ENCODE data around the gene FOXA2.

Gene FOXA2

DNA sequence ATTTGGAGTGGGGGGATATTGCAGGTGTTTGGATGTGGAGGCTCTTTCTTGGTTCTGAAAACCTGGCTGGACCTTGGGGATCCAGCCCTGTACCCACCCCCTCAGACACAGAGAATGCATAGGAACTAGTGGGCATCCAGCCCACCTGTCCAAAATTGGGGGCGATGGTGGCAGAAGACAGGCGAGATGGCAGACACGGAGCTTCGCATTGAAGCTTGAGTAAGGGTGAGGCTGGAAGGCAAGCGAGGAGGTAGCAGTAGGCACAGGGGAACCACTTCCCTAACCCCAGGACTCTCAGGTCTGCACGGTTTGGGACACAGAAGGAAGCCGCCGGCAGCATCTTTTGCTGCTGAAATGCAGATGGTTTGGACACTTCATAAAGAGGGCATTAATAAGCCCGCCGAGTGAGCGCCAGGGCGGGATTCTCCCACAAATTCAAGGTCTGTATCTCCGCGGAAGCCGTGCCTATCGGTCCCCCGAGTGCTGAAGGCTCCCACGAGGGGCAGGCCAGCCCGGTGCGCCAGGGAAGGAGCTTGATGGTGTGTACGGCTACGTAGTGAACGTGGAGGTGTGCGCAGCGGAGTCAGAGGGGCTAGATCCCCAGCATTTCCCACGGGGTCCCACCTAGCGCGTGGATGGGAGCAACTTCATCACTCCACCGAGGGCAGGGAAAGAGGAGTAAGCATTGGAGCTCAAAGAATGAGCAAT is 1.6 kb upstream of the FOXA2 start:
- no peak for TF ChIP-seq POLR2A (IDR thresholded peaks at IDR 0.05; ENCODE audit: low read depth, low read length)
- no peak for TF ChIP-seq SPI1 (IDR thresholded peaks at IDR 0.05; ENCODE audit: low read depth, low read length)
- TF ChIP-seq POU2F2 (IDR thresholded peaks at IDR 0.05; ENCODE audit: low read depth, low read length): no peak
- TF ChIP-seq POLR2AphosphoS5 (IDR thresholded peaks at IDR 0.05; ENCODE audit: low read depth, low read length): no peak
- no peak for TF ChIP-seq TAF1 (IDR thresholded peaks at IDR 0.05; ENCODE audit: low read depth, low read length)
- TF ChIP-seq PAX5 (IDR thresholded peaks at IDR 0.05; ENCODE audit: insufficient read depth, low read length, severe bottlenecking): no peak
- FAIRE-seq (no peak), DNase-seq (ENCODE audit: insufficient read length, low spot score) (no peak)

- FAIRE-seq (no peak), DNase-seq (ENCODE audit: insufficient read length, low spot score) (no peak)
- no peak for TF ChIP-seq PAX5 (IDR thresholded peaks at IDR 0.05; ENCODE audit: insufficient read depth, low read length, severe bottlenecking)
- TF ChIP-seq SPI1 (IDR thresholded peaks at IDR 0.05; ENCODE audit: low read depth, low read length): no peak
- no peak for TF ChIP-seq POLR2A (IDR thresholded peaks at IDR 0.05; ENCODE audit: low read depth, low read length)
- TF ChIP-seq TAF1 (IDR thresholded peaks at IDR 0.05; ENCODE audit: low read depth, low read length): no peak
Measured at GRCh38 chr20:22584922-22585785, 782 bp upstream of the FOXA2 start.

- TF ChIP-seq POLR2AphosphoS5 (IDR thresholded peaks at IDR 0.05; ENCODE audit: low read depth, low read length): no peak
- TF ChIP-seq POLR2A (IDR thresholded peaks at IDR 0.05; ENCODE audit: low read depth, low read length): no peak
- TF ChIP-seq POU2F2 (IDR thresholded peaks at IDR 0.05; ENCODE audit: low read depth, low read length): no peak
- TF ChIP-seq PAX5 (IDR thresholded peaks at IDR 0.05; ENCODE audit: insufficient read depth, low read length, severe bottlenecking): no peak
- TF ChIP-seq TAF1 (IDR thresholded peaks at IDR 0.05; ENCODE audit: low read depth, low read length): no peak
- TF ChIP-seq SPI1 (IDR thresholded peaks at IDR 0.05; ENCODE audit: low read depth, low read length): no peak
- FAIRE-seq: no peak
- DNase-seq (ENCODE audit: insufficient read length, low spot score): no peak
Measured at GRCh38 chr20:22583773-22584521, 425 bp downstream of the FOXA2 start.

DNA sequence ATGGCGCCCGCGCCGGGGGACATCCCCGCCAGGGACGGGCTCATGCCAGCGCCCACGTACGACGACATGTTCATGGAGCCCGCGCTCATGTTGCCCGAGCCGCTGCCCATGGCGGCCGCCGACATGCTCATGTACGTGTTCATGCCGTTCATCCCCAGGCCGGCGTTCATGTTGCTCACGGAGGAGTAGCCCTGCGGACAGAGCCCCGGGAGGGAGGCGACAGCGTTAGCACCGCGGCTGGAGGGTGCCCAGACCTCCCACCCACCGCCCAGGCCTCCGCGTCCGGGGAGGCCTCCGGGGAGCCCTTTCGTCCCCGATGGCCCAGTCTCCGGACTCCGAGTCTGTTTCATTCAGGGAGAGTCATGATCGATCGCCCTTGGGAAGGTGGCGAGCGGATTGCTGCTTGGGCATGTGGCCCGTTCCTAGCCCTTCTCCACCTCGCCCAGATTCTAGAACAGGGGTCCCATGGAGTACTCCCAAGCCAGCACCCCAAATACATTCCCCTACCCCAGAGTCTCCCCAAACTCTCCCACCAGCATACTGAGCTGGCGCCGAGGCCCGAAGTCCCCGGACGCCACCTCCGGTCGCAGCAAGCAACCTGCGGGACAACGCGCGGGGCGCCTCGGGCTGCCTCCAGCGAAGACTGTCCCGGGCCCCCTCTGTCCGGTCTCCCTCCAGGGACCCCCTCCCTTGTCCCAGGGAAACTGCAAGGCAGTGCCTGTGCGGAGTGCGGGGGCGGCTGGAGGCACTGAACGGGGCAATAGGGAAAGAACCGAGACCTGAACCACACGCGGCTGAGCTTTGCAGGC is 1.2 kb downstream of the FOXA2 start:
- no peak for DNase-seq (ENCODE audit: insufficient read length, low spot score)
- TF ChIP-seq TAF1 (IDR thresholded peaks at IDR 0.05; ENCODE audit: low read depth, low read length) (no peak), POLR2A (IDR thresholded peaks at IDR 0.05; ENCODE audit: low read depth, low read length) (no peak)
- FAIRE-seq: no peak

- no peak for TF ChIP-seq SPI1 (IDR thresholded peaks at IDR 0.05; ENCODE audit: low read depth, low read length)
- TF ChIP-seq POLR2AphosphoS5 (IDR thresholded peaks at IDR 0.05; ENCODE audit: low read depth, low read length): no peak
- no peak for TF ChIP-seq POLR2A (IDR thresholded peaks at IDR 0.05; ENCODE audit: low read depth, low read length)
- TF ChIP-seq POU2F2 (IDR thresholded peaks at IDR 0.05; ENCODE audit: low read depth, low read length): no peak
- no peak for TF ChIP-seq TAF1 (IDR thresholded peaks at IDR 0.05; ENCODE audit: low read depth, low read length)
- TF ChIP-seq PAX5 (IDR thresholded peaks at IDR 0.05; ENCODE audit: insufficient read depth, low read length, severe bottlenecking): no peak
- DNase-seq (ENCODE audit: insufficient read length, low spot score) (no peak), FAIRE-seq (no peak)
Measured at GRCh38 chr20:22582386-22582963, 1.9 kb downstream of the FOXA2 start.

DNA sequence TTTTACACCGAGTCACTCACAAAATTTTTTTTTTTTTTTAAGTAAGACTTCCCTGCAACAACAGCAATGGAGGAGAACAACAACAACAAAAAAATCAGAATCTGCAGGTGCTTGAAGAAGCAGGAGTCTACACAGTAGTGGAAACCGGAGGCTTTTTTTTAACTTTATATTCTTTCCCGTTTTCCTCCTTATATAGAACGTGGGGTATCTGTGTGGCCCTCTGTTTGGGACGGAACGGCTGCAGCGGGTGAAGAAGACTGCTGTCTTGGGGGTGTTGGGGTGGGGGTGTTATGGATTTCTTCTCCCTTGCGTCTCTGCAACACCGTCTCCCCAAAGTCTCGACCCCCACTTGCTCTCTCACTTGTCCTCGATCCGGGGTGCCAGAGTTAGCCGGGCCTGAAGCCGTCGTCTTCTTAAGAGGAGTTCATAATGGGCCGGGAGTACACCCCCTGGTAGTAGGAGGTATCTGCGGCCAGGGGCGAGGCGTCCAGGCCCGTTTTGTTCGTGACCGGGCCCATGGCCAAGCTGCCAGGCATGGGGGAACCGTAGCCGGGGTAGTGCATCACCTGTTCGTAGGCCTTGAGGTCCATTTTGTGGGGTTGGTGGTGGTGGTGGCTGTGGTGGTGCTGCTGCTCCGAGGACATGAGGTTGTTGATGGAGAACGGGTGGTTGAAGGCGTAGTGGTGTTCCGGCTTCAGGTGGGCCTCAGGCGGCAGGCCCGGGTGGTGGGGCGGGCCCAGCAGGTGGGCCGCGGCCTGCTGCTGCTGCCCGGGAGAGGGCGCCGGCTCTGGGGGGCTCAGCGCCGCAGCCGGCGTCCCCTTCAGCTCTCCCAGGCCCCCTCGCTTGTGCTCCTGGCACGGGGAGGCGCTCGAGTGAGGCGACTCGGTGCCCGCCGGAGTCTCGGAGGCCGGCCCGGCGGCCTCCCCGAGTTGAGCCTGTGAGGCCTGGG is 2.7 kb downstream of the FOXA2 start:
- DNase-seq (ENCODE audit: insufficient read length, low spot score): no peak
- TF ChIP-seq POLR2AphosphoS5 (IDR thresholded peaks at IDR 0.05; ENCODE audit: low read depth, low read length) (no peak), POU2F2 (IDR thresholded peaks at IDR 0.05; ENCODE audit: low read depth, low read length) (no peak), TAF1 (IDR thresholded peaks at IDR 0.05; ENCODE audit: low read depth, low read length) (no peak), PAX5 (IDR thresholded peaks at IDR 0.05; ENCODE audit: insufficient read depth, low read length, severe bottlenecking) (no peak), SPI1 (IDR thresholded peaks at IDR 0.05; ENCODE audit: low read depth, low read length) (no peak), POLR2A (IDR thresholded peaks at IDR 0.05; ENCODE audit: low read depth, low read length) (no peak)
- FAIRE-seq: no peak

DNA sequence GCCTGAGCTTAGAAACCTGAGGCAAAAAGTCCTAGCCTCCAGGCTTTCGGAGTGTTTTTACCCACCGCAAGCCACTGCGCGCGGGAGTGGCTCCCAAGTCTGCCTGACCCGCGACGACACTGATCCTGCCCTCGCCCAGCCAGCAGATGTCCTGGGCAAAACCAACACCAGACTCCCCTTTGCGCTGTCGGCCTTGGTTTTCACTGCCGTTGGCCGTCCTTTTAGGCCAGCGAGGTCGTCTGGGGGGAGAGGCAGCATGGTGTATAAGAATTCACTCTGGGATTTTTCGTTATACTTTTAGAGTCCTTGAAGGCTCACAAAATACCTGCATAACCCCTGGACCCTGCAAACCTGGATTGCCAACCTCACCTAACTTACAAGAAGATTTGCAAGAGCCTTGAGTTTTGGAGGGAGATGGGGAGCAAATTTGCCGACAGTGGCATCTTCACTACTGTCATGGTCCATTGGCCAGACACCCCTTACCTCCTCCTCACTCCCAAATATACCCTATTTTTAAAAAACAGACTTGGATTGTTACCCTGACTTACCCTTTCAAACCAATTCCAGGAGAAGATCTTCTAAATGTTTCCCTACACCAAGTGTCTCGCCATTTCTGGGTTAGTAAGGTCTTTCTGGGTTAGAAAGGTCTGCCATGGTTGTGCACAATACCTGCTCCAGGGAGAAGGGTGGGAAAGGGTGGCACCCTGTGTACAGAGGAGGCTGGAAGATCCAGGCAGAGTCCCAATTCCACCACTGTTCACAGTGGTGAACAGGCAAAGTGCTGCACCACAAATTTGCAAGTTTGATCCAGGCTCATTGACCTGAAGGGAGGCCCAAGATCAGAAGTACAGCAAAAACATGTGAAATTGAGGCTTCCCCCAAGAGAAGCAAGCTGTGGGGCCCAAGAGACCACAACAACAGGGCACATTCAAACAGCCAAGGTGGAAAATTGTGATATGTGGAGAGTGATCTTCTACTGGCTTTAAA is 4.4 kb downstream of the FOXA2 start:
- TF ChIP-seq POLR2AphosphoS5 (IDR thresholded peaks at IDR 0.05; ENCODE audit: low read depth, low read length): no peak
- DNase-seq (ENCODE audit: insufficient read length, low spot score): no peak
- FAIRE-seq: no peak

Measured in GM12891 (cell line).